ENCODE measurements around the gene SREBF1. TPM values are rescaled to one million over a fixed set of nuclear protein-coding genes. Genes with fewer than 3 reads are reported as not detected.

Gene SREBF1
- total and polyA plus RNA-seq, 2 of the 8 experiments (the other 6 are each of a cell fraction or from before 2014, with no cell fraction given) = 28.6 to 70.8 TPM

DNA sequence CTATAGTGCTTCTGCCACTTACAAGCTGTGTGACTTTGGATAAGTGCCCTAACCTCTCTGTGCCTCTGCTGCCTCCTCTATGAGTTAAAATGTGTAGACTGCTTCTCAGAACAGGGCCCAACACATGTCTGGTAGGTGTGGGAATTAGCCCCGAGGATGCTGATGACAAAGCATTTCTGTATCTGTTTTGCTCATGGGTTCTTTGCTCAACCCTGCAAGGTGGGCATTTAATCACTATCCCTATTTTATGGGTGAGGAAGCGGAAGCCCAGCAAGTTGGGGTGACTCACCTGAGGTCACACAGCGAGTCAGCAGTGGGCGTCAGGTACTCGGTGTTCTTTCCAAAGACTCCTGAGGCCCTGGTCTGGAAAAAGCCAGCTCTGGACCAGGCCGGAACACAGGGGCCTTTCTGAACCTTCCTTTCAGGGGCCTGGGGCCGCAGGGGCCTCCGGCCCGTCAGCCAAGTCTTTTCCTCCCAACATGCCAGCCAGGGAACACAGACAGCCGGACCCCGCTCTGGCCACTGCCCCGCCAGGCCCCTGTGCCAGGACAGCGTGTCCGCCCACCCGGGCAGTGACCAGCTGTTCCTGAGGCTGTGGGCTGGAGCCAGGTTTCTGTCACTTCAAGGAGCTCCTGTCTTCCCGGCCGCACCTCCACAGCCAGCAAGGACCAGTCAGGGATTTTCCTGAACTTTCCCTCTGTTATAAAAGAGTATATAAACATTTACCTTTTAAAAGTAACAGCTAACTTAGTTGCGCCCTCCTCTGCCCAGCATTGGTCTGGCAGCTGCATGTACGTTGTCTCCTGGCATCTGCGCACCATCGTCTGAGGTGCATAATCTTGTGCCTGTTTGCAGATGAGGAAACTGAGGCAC lies 62.5 kb downstream of the SREBF1 start:
- H3K27me3 ChIP-seq (replicated peaks in 1 of 4; ENCODE audit: control insufficient read depth in 3 of 4, extremely low read depth in 1 of 4, insufficient read depth in 3 of 4, low read length in 3 of 4) = peaks cover 0 to 5% (median under 1%) of the 10 kb centered on the region in 4 experiments; a peak in 2 of 7 replicates
- no peak overlapping the region; a peak in 1 of 7 replicates for H3K9ac ChIP-seq (replicated peaks in 1 of 4; ENCODE audit: extremely low read depth in 1 of 4, low read depth in 3 of 4, low read length in 3 of 4)
- H3K79me1 ChIP-seq (ENCODE audit: low read depth, low read length) = no peaks in the 10 kb centered on the region
- H3K56ac ChIP-seq (replicated peaks; ENCODE audit: insufficient read length, low read depth, low read length) = no peak overlapping the region
- H4K5ac ChIP-seq (ENCODE audit: insufficient read length, low read depth, low read length) = no peak overlapping the region
- no peaks in the 10 kb centered on the region for H3K36me3 ChIP-seq (ENCODE audit: control insufficient read depth in 2 of 4, insufficient read depth in 4 of 4, low read length in 3 of 4)
- H3K4ac ChIP-seq (replicated peaks; ENCODE audit: insufficient read length, low read depth, low read length) = no peak overlapping the region
- H2BK12ac ChIP-seq (ENCODE audit: low read depth, low read length) = no peak overlapping the region
- no peaks in the 10 kb centered on the region for H3K9me3 ChIP-seq (ENCODE audit: insufficient read depth in 2 of 2, low read depth in 1 of 2, low read length in 1 of 2)
- no peak overlapping the region for H2BK5ac ChIP-seq (ENCODE audit: low read depth, low read length)
- no peak overlapping the region for H4K91ac ChIP-seq (replicated peaks; ENCODE audit: insufficient read length, low read length)
- no peak overlapping the region for H2BK20ac ChIP-seq (ENCODE audit: low read length)
- no peak overlapping the region for H3K14ac ChIP-seq (ENCODE audit: insufficient read length)
- FAIRE-seq (peak; percentile 13), DNase-seq (ENCODE audit: low read depth in 1 of 2, low spot score in 2 of 2) (no peak)
- no peak overlapping the region for H3K4me3 ChIP-seq (ENCODE audit: extremely low read depth in 1 of 4, insufficient read depth in 2 of 4, low read depth in 3 of 4, low read length in 4 of 4)
- no peak overlapping the region for H2BK120ac ChIP-seq (replicated peaks; ENCODE audit: low read depth, low read length)
- H3K27ac ChIP-seq (ENCODE audit: low read depth, low read length) = no peak overlapping the region
- H3K23ac ChIP-seq (ENCODE audit: insufficient read length) = no peak overlapping the region
- H2AFZ ChIP-seq (ENCODE audit: low read length) = no peak overlapping the region
- no peak overlapping the region for H3K4me2 ChIP-seq (ENCODE audit: insufficient read depth in 1 of 2, low read depth in 2 of 2, low read length in 2 of 2)
- H4K8ac ChIP-seq (ENCODE audit: extremely low read depth, insufficient read depth, low read length) = no peak overlapping the region; the same call in 1 of the 2 replicates
- H3K4me1 ChIP-seq (replicated peaks in 1 of 4; ENCODE audit: control insufficient read depth in 3 of 4, insufficient read depth in 4 of 4, low read length in 3 of 4) = peaks cover under 1 to 8% (median 3%) of the 10 kb centered on the region in 4 experiments; a peak in 5 of 7 replicates
- H3K79me2 ChIP-seq (ENCODE audit: control insufficient read depth in 1 of 2, insufficient read depth in 2 of 2, low read length in 2 of 2) = no peaks in the 10 kb centered on the region
- H2BK15ac ChIP-seq (ENCODE audit: low read length) = no peak overlapping the region; the same call in 1 of the 2 replicates
- H4K20me1 ChIP-seq (replicated peaks in 1 of 2; ENCODE audit: control insufficient read depth in 1 of 2, insufficient read depth in 2 of 2, low read length in 2 of 2) = peaks cover 0 to 1% of the 10 kb centered on the region in 2 experiments
- WGBS, 2 experiments (ENCODE audit: extremely low coverage in 1 of 2, insufficient coverage in 1 of 2, insufficient read length in 1 of 2, insufficient replicate concordance in 2 of 2, low coverage in 1 of 2, low lambda C conversion rate in 2 of 2, missing lambda C conversion rate in 1 of 2) = 88% methylated on average over 21 of the region's 21 CpGs; no CpG with 5 or more reads in 1 of the 2 experiments
- H3K23me2 ChIP-seq (ENCODE audit: low read depth, low read length) = peaks cover 1% of the 10 kb centered on the region; the same call in 1 of the 2 replicates
- ChIA-PET CTCF (ENCODE audit: partially characterized antibody) (interaction anchor here (0.7 to 2.9 kb wide), 15 partner anchors 11 to 127 kb away, joined by 3 to 15 read pairs (median 3); no protein-coding TSS in a partner anchor), POLR2A (ENCODE audit: partially characterized antibody) (interaction anchor here (0.8 to 1.8 kb wide), 8 partner anchors 10 to 94 kb away, joined by 3 to 5 read pairs (median 3); partner anchors contain the start of gene SREBF1)
- H2AK5ac ChIP-seq (ENCODE audit: low read depth, low read length) = no peak overlapping the region
- H3K18ac ChIP-seq (ENCODE audit: extremely low read depth, low read length) = no peak overlapping the region
- TF ChIP-seq KDM1A (IDR thresholded peaks at IDR 0.05; ENCODE audit: borderline replicate concordance, low read length) (peak; percentile 32; the same call in 1 of the 2 replicates), CTBP2 (IDR thresholded peaks at IDR 0.05; ENCODE audit: borderline replicate concordance, insufficient read depth, insufficient read length, low read length) (no peak), RAD21 (IDR thresholded peaks at IDR 0.05 in 1 of 2, conservative IDR thresholded peaks at IDR 0.05 in 1 of 2; ENCODE audit: low read depth in 2 of 2, low read length in 2 of 2) (peak; percentile 54 to 66)
- TF ChIP-seq, protein P1, sequence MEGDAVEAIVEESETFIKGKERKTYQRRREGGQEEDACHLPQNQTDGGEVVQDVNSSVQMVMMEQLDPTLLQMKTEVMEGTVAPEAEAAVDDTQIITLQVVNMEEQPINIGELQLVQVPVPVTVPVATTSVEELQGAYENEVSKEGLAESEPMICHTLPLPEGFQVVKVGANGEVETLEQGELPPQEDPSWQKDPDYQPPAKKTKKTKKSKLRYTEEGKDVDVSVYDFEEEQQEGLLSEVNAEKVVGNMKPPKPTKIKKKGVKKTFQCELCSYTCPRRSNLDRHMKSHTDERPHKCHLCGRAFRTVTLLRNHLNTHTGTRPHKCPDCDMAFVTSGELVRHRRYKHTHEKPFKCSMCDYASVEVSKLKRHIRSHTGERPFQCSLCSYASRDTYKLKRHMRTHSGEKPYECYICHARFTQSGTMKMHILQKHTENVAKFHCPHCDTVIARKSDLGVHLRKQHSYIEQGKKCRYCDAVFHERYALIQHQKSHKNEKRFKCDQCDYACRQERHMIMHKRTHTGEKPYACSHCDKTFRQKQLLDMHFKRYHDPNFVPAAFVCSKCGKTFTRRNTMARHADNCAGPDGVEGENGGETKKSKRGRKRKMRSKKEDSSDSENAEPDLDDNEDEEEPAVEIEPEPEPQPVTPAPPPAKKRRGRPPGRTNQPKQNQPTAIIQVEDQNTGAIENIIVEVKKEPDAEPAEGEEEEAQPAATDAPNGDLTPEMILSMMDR (IDR thresholded peaks at IDR 0.05; ENCODE audit: control extremely low read depth in 1 of 3, insufficient read depth in 1 of 3, low read depth in 1 of 3, low read length in 3 of 3) = peak; percentile 51 to 60 (median 51); a peak in 3 of 4 replicates
